WTC11 (cell line): ENCODE data around the gene TDRD1.

ENCODE experiments used
- ATF2 ChIP-seq: sonication (generic); formaldehyde crosslinking; IDR thresholded peaks from 2 replicates; pipeline ENCODE4 v1.8.1; 2022; ENCODE audit warnings: low read depth, missing genetic modification reagents, borderline replicate concordance
- CREM ChIP-seq: sonication (generic); formaldehyde crosslinking; IDR thresholded peaks from 2 replicates; pipeline ENCODE4 v1.8.1; 2022; ENCODE audit warnings: mild to moderate bottlenecking, missing genetic modification reagents, moderate library complexity
- CTCF ChIP-seq: fragments of 200-600 bp; IDR thresholded peaks from 2 replicates; pipeline ENCODE4 v1.8.0; 2022; ENCODE audit warnings: antibody characterized with exemption
- EMX1 ChIP-seq: fragments of 250-450 bp; sonication (Bioruptor Pico); IDR thresholded peaks from 2 replicates; pipeline ENCODE4 v1.8.0; 2021; ENCODE audit warnings: mild to moderate bottlenecking
- MAX ChIP-seq: sonication (generic); formaldehyde crosslinking; IDR thresholded peaks from 2 replicates; pipeline ENCODE4 v1.8.0; 2022; ENCODE audit warnings: mild to moderate bottlenecking, missing genetic modification reagents

- TF ChIP-seq EMX1 (CRISPR knock-in tag) = no peak
- no peak for TF ChIP-seq ATF2
- TF ChIP-seq CTCF = no peak
- no peak for TF ChIP-seq CREM (CRISPR knock-in tag)
- TF ChIP-seq MAX = no peak
Measured at GRCh38 chr10:114271075-114271778, 92.1 kb downstream of the TDRD1 start.
